IPS-20b (cell line): ENCODE results near the gene DNAJA1.
"Not testable (repeated sequence)": the region's sequence is repeated elsewhere in the genome, so short reads cannot be mapped to it uniquely, and the experiment has no call there.

ENCODE experiments used
- H3K27ac ChIP-seq: one replicate; pipeline ENCODE4 v1.5.1; 2013; ENCODE audit warnings: low read length
- H3K27me3 ChIP-seq: 2 replicates; pipeline ENCODE4 v1.6.1; 2013; ENCODE audit warnings: mild to moderate bottlenecking, low read length, inconsistent platforms; ENCODE audit not compliant: insufficient read depth
- H3K36me3 ChIP-seq: 2 replicates; pipeline ENCODE4 v1.6.1; 2013; ENCODE audit warnings: low read depth, mild to moderate bottlenecking, inconsistent platforms, low read length, moderate library complexity; ENCODE audit not compliant: insufficient read depth
- H3K4me1 ChIP-seq: 2 replicates; pipeline ENCODE4 v1.6.1; 2013; ENCODE audit warnings: mild to moderate bottlenecking, control low read depth, inconsistent platforms, low read length, moderate library complexity; ENCODE audit not compliant: insufficient read depth
- H3K4me3 ChIP-seq: 2 replicates; pipeline ENCODE4 v1.5.1; 2013; ENCODE audit warnings: mild to moderate bottlenecking, low read length, inconsistent platforms
- H3K9ac ChIP-seq: 2 replicates; pipeline ENCODE4 v1.6.1; 2013; ENCODE audit warnings: low read depth, mild to moderate bottlenecking, inconsistent platforms, low read length, moderate library complexity
- H3K9me3 ChIP-seq: 2 replicates; pipeline ENCODE4 v1.6.1; 2013; ENCODE audit warnings: mild to moderate bottlenecking, low read depth, low read length, inconsistent platforms; ENCODE audit not compliant: insufficient read depth

The DNAJA1 gene

DNA sequence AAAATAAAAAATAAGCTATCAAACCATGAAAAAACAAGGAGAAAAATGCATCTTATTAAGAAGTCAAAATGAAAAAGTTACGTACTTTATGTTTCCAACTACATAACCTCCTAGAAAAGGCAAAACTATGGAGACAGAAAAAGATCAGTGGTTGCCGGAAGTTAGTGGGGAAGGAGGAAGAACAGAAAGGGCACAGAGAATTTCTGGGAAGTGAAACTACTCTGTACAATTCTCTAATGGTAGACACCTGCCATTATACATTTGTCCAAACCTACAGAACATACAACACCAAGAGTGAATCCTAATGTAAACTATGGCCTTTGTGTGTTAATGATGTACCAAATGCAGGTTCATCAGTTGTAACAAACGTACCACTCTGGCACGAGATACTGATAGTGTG, 26.1 kb downstream of the DNAJA1 start:
- H3K27ac ChIP-seq = no peak overlapping the region
- no peak overlapping the region for H3K4me3 ChIP-seq

DNA sequence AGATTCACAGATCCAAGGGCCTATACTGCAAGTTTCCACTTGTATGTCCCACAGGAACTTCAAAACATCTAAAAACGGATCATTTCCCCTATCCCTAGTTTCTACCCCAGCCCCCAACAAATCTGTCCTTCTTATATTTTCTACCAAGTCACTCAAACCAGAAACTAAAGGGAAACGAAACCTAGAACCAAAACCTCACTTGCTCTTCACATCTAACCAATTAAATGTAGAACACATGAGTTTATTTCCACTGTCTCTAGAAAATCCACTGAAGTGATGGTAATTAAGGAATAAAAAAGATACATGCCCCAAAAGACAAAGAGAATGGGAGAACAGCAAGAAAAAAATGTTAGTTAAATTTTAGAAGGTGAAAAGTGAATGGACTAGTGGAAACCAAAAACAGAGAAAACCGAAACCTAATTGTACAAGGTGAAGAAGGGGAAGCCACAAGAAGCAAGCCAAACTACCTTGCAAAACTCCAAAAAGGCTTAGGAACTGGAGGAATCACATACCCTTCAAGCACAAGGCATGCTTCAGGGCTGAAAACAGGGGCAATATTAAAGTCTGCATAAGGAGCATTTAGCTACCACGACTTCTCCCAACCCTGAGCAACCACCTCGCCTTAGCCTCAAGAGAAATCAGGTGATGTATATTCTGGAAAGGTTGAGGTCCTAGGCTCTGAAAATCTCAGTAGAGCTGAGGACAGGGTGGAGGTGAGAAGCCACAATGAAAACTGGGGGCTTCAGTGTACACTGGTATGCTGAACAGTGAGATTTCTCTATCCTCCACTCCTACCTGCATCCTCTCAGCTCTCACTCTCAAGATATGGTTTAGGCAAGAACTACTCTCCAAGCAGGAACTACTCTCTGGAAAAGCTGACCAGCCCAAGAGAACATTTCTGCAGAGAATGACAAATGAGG, 40.3 kb downstream of the DNAJA1 start:
- Histone ChIP-seq H3K4me1 (no peaks in the 10 kb centered on the region), H3K27me3 (no peaks in the 10 kb centered on the region), H3K27ac (no peak overlapping the region), H3K9me3 (no peaks in the 10 kb centered on the region), H3K4me3 (no peak overlapping the region), H3K36me3 (peaks cover 86% of the 10 kb centered on the region), H3K9ac (no peak overlapping the region)

More for the DNA sequence above, 26.1 kb downstream of the DNAJA1 start:
- Histone ChIP-seq H3K36me3 (peaks cover 83% of the 10 kb centered on the region), H3K27me3 (no peaks in the 10 kb centered on the region), H3K9me3 (no peaks in the 10 kb centered on the region), H3K4me1 (no peaks in the 10 kb centered on the region), H3K9ac (no peak overlapping the region)

DNA sequence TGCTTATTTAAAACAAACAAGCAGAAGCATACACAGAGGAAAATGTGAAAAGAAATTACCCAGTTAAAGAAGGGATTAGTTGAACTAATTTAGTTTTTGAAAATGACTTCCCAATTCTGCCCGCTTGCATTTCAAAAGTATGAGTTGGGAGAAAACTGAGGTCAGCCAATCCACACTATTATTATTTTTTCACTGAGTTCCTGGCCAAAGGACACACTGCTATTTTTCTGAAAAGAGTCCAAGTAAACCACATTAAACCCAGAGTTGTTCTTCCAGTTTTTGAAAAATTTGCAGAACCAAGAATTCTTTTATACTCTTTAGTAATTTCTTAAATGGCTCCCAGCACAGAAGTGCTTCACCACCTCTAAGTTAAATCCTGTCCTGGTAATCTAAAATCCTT, 43.9 kb downstream of the DNAJA1 start:
- H3K4me1 ChIP-seq = no peaks in the 10 kb centered on the region
- no peak overlapping the region for H3K27ac ChIP-seq
- no peaks in the 10 kb centered on the region for H3K27me3 ChIP-seq
- no peak overlapping the region for H3K9ac ChIP-seq
- H3K4me3 ChIP-seq = no peak overlapping the region
- no peaks in the 10 kb centered on the region for H3K9me3 ChIP-seq
- H3K36me3 ChIP-seq = peaks cover 87% of the 10 kb centered on the region

GRCh38 chr9:33076046-33077004, 51.3 kb downstream of the DNAJA1 start, which contains the start of gene SMU1:
SMU1 (minus strand) TSS chr9:33076674; CDS start chr9:33076608, 66 bp downstream.
- H3K36me3 ChIP-seq = peaks cover 30% of the 10 kb centered on the region
- H3K4me1 ChIP-seq = no peaks in the 10 kb centered on the region
- peak within 1 kb of the TSS; percentile 90 for H3K4me3 ChIP-seq
- peak within 1 kb of the TSS; percentile 95 for H3K9ac ChIP-seq
- H3K27ac ChIP-seq = peak within 1 kb of the TSS; percentile 22
- H3K27me3 ChIP-seq = no peaks in the 10 kb centered on the region
- H3K9me3 ChIP-seq = no peaks in the 10 kb centered on the region

DNA sequence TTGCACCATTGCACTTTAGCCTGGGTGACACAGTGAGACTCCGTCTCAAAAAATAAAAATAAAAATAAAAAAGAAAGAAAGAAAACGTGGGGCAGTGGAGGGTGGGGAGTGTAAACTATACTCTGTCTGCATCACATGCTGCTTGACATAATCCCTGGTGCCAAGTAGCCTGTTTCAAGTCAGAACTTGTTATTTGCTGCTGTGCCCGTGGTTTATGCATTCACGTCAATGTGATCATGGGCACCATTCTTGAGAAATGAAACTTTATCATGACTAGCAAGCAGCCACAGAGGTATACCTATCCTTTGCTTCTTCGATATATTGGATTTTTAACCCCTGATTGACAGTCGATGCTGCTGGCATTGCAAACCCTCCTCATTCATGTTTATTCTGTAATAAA, 55.5 kb downstream of the DNAJA1 start:
- H3K9me3 ChIP-seq = peaks cover 3% of the 10 kb centered on the region; the same call in 1 of the 2 replicates
- H3K4me1 ChIP-seq = no peaks in the 10 kb centered on the region
- H3K27me3 ChIP-seq = no peaks in the 10 kb centered on the region
- H3K27ac ChIP-seq = no peak overlapping the region
- no peak overlapping the region; the same call in 1 of the 2 replicates for H3K9ac ChIP-seq
- H3K4me3 ChIP-seq = peak overlapping the region; percentile 43; the same call in 1 of the 2 replicates
- H3K36me3 ChIP-seq = no peaks in the 10 kb centered on the region

- Histone ChIP-seq H3K9me3 (peaks cover 3% of the 10 kb centered on the region; the same call in 1 of the 2 replicates), H3K9ac (peak overlapping the region; percentile 24; the same call in 1 of the 2 replicates), H3K27me3 (no peaks in the 10 kb centered on the region), H3K4me1 (no peaks in the 10 kb centered on the region), H3K27ac (no peak overlapping the region), H3K36me3 (no peaks in the 10 kb centered on the region), H3K4me3 (peak overlapping the region; percentile 43; the same call in 1 of the 2 replicates)
These were observed 56.2 kb downstream of the DNAJA1 start for GRCh38 chr9:33081128-33081851.

GRCh38 chr9:33082128-33082527, 57.1 kb downstream of the DNAJA1 start:
- Histone ChIP-seq H3K36me3 (no peaks in the 10 kb centered on the region), H3K4me3 (no peak overlapping the region), H3K9me3 (peaks cover 3% of the 10 kb centered on the region; the same call in 1 of the 2 replicates), H3K27ac (no peak overlapping the region), H3K4me1 (no peaks in the 10 kb centered on the region), H3K9ac (no peak overlapping the region), H3K27me3 (no peaks in the 10 kb centered on the region)

DNA sequence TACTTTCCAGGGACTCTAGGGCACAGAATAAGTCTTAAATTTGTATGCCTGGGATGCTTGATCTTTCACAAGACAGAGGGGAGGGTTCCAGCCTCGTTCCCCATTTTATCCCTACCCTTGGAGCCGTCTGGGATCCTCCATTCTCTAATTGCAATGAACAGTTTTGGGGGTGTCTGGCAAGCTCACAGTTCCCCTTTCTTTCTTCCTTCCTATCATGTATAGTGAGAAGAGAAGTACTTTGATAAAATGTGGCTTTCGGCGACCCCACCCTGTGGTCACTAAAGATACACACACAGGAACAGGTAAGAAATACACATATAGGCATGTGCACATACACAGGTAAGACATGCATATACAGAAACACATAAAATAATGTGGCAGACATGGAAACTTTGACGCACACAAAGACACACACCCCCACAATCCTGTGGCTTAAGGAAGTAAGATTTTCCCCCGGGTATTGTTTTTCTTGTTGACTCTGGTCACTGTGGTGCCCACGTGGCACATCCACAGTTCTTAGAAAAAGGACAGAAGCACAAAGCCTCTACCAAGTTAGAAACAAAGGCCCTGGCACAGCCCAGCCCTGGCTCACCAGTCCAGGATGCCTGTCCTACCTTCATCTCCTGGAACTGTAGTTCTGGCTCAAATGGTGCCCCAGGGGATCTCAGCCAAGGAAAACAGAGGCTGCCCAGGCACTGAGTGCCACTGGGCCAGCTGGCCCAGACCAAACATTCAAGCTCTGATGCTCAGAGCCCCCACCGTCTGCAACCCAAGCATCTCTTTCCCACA, 57.7 kb downstream of the DNAJA1 start:
- Histone ChIP-seq H3K4me3 (no peak overlapping the region), H3K36me3 (no peaks in the 10 kb centered on the region), H3K27me3 (no peaks in the 10 kb centered on the region), H3K9ac (no peak overlapping the region), H3K4me1 (no peaks in the 10 kb centered on the region), H3K27ac (no peak overlapping the region), H3K9me3 (peaks cover 3% of the 10 kb centered on the region; the same call in 1 of the 2 replicates)

DNA sequence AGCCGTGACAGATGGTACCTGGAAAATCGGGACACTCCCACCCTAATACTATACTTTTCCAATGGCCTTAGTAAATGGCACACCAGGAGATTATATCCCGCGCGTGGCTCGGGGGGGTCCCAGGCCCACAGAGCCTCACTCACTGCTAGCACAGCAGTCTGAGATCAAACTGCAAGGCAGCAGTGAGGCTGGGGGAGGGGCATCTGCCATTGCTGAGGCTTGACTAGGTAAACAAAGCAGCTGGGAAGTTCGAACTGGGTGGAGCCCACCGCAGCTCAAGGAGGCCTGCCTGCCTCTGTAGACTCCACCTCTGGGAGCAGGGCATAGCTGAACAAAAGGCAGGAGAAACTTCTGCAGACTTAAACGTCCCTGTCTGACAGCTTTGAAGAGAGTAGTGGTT, 60.6 kb downstream of the DNAJA1 start:
- not testable (repeated sequence) for H3K27me3 ChIP-seq, H3K36me3 ChIP-seq, H3K9ac ChIP-seq, H3K27ac ChIP-seq, H3K4me1 ChIP-seq, H3K9me3 ChIP-seq, H3K4me3 ChIP-seq
